HG03565 (cell line): ENCODE data around the gene LRRC8D.
A peak's percentile ranks its signal among the peaks of the same experiment; 100 is the strongest.

Experiments
- ATAC-seq: cut with Tn5 transposase; IDR thresholded peaks from one replicate; pipeline ENCODE4 v1.9.1; 2021; ENCODE audit warnings: mild to moderate bottlenecking, moderate library complexity; ENCODE audit not compliant: unreplicated experiment

The LRRC8D gene

DNA sequence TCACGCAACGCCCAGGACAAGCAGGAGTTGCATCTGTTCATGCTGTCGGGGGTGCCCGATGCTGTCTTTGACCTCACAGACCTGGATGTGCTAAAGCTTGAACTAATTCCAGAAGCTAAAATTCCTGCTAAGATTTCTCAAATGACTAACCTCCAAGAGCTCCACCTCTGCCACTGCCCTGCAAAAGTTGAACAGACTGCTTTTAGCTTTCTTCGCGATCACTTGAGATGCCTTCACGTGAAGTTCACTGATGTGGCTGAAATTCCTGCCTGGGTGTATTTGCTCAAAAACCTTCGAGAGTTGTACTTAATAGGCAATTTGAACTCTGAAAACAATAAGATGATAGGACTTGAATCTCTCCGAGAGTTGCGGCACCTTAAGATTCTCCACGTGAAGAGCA, 113.6 kb downstream of the LRRC8D start:
- no peak for ATAC-seq

DNA sequence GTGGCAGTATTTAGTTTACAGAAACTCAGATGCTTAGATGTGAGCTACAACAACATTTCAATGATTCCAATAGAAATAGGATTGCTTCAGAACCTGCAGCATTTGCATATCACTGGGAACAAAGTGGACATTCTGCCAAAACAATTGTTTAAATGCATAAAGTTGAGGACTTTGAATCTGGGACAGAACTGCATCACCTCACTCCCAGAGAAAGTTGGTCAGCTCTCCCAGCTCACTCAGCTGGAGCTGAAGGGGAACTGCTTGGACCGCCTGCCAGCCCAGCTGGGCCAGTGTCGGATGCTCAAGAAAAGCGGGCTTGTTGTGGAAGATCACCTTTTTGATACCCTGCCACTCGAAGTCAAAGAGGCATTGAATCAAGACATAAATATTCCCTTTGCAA, 114.4 kb downstream of the LRRC8D start:
- no peak for ATAC-seq

GRCh38 chr1:89936694-89937093, 115.9 kb downstream of the LRRC8D start:
- ATAC-seq: no peak

GRCh38 chr1:89938171-89939055, 117.6 kb downstream of the LRRC8D start:
- no peak for ATAC-seq

- ATAC-seq: no peak
Observed at GRCh38 chr1:89939059-89939570, 118.3 kb downstream of the LRRC8D start.

DNA sequence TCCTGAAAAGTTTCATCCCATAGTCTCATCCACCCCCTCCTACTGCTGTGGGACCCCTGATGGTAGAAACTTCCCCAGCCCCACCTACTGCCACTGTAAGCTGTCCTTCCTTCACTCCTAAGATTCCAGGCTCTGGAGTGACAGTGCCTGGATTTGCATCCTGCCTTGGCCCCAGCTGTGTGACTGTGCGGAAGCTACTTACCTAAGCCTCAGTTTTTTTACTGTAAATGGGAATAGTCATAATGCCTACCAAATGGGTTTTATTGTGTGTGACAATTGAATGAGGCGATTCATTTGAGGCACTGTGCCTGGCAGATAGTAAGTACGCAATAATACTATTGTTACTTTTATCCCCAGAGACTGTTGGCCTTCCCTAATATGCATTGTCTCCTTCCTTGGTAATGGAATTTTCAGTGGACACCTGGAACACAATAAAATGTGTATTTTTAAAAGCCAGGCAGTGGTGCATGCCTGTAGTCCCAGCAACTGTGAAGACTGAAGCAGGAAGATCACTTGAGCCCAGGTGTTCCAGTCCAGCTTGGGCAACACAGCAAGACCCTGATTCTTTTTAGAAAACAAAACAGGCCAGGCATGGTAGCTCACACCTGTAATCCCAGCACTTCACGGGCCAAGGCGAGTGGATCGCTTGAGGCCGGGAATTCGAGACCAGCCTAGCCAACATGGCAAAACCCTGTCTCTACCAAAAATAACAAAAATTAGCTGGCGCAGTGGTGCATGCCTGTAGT, 119.0 kb downstream of the LRRC8D start:
- ATAC-seq: no peak

DNA sequence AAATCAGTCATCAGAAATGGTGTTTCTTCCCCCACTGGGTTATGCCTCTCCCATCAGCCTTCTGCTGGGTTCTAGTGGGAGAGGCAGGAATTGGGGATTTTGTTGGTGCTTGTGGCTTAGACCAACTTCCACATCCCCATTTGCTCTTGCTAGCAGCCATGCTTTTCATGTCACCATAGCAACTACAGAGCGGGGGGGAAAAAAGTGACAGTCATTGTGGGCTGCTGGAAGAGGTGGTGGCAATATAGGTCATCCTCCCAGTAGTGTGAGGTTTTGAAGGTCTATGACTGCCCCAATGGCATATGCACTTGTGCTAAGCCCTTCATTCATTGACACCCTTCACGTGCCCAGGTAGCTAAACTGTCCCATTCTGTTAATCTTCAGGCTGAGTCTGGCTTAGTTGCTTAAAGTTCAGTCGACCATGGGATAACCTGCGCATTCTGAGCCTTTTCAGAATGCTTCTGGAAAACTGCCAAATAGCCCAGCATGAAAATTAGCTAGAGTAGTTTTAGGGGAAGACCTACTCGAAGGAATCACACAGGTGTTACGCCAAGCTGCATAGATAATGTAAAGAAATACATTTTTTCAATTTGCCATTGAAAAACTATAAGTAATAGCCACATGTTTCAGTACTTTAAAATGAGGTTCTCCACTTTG, 120.4 kb downstream of the LRRC8D start:
- ATAC-seq: no peak

DNA sequence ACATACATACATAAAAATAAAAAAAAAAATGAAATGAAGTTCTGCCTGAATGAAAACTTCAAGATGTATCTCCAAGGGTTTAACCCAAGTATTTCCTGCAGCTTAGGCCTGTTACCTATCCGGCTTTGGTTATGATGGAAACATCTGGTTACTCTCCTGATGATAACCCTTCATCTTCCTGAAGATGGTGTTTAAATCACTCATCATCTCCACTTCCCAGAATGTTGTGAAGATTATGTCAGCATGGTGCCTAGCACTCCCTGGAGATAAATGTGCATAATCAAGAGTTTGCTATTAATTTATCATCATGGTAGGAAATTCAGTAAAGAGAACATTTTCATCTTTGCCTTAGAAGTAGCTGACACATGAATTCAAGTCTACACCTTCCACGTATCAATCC, 121.2 kb downstream of the LRRC8D start:
- no peak for ATAC-seq

GRCh38 chr1:89942825-89943658, 122.2 kb downstream of the LRRC8D start:
- ATAC-seq: no peak

GRCh38 chr1:89943846-89944781, 123.3 kb downstream of the LRRC8D start:
- no peak for ATAC-seq

- peak; percentile 91 for ATAC-seq
Observed at GRCh38 chr1:89945852-89946476, 125.1 kb downstream of the LRRC8D start.

- no peak for ATAC-seq
Observed at GRCh38 chr1:89946532-89946931, 125.7 kb downstream of the LRRC8D start.

DNA sequence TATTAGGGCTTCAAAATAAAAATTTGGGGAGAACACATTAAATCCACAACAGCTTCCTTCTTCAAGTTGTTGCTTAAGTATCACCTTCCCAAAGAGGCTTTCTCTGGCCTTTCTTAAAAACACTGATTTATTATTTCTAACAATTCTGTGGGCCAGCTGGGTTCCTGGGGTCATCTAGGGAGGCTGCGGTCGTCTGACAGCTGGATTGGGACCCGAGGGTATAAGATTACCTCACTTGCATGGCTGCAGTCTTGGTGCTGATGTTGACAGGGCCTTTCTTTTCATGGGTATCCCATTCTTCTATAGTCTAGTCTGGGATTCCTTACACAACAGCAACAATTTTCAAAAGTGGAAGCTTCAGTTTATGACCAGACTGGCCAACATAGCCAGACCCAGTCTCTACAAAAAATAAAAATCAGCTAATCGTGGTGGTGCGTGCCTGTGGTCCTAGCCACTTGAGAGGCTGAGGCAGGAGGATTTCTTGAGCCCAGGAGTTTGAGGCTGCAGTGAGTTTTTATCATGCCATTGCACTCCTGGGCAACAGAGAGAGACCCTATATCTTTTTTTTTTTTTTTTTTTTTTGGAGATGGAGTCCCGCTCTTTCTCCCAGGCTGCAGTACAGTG, 128.0 kb downstream of the LRRC8D start:
- ATAC-seq: no peak

- no peak for ATAC-seq
Observed at GRCh38 chr1:89949991-89950624, 129.3 kb downstream of the LRRC8D start.

DNA sequence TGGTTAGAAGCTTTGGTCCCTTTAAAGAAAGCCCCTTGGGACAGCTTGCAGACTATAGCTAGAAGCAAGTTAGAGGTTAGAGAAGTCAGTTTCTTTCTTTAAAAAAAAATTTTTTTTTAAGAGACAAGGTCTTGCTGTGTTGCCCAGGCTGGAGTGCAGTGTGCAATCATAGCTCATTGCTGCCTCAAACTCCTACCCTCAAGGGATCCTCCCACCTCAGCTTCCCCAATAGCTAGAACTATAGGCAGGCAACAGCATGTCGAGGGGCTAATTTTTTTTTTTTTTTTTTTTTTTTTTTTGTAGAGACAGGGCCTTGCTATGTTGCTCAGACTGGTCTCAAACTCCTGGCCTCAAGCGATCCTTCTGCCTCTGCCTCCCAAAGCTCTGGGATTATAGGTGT, 129.9 kb downstream of the LRRC8D start:
- ATAC-seq: no peak

GRCh38 chr1:89951766-89952604, 131.2 kb downstream of the LRRC8D start:
- ATAC-seq: no peak

DNA sequence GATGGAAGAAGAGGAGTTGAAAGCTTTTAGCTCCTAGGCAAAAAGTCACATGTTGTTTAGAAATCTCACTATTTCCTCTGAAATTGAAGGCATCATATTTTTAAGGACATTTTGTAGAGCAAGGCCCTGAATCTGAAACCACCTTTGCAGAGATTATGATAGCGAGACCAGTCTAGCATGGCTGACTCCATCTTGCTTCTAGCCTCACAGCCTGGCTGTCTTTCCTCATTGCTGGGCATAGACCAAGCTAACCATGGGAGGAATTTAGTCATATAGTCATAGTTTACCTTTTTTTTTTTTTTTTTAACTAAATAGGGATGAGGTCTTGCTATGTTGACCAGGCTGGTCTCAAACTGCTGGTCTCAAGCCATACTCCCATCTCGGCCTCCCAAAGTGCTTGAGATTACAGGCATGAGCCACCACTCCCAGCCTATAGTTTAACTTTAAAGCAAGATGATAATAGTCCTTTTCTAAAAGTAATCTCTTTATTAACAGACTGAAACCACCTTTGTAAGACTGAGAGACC, 131.8 kb downstream of the LRRC8D start:
- ATAC-seq: no peak
